Measurements from ENCODE around the gene TMEM131L.

- TF ChIP-seq POLR2A (IDR thresholded peaks at IDR 0.05; ENCODE audit: low read depth, low read length) (no peak), CTCF (IDR thresholded peaks at IDR 0.05; ENCODE audit: extremely low read depth in 1 of 2, insufficient read depth in 1 of 2, low read depth in 1 of 2, low read length in 2 of 2) (no peak), FOS (IDR thresholded peaks at IDR 0.05; ENCODE audit: borderline replicate concordance, insufficient read depth, low read length) (no peak), MAX (IDR thresholded peaks at IDR 0.05; ENCODE audit: insufficient read depth, insufficient read length) (no peak), POLR2AphosphoS5 (IDR thresholded peaks at IDR 0.05; ENCODE audit: insufficient read depth, low read depth, low read length) (no peak), MYC (IDR thresholded peaks at IDR 0.05; ENCODE audit: low read depth, low read length) (no peak), EZH2 (IDR thresholded peaks at IDR 0.05; ENCODE audit: borderline replicate concordance, low read depth, low read length, severe bottlenecking) (no peak), JUN (IDR thresholded peaks at IDR 0.05; ENCODE audit: borderline replicate concordance, insufficient read depth, insufficient read length, low read depth) (no peak), GATA2 (IDR thresholded peaks at IDR 0.05; ENCODE audit: insufficient read depth, insufficient read length, low read depth, low read length) (no peak)
Observed at GRCh38 chr4:153509724-153510123, 43.6 kb downstream of the TMEM131L start.

Measured in endothelial cell of umbilical vein (primary cell).